ENCODE results near the gene TAGAP.

The TAGAP gene

GRCh38 chr6:159086033-159086618 is 41.3 kb upstream of the TAGAP start:
- Histone ChIP-seq H3K4me2 (ENCODE audit: low read length) (no peak overlapping the region), H3K9ac (ENCODE audit: low read length) (no peak overlapping the region), H3K27me3 (ENCODE audit: insufficient read depth, low read length) (no peaks in the 10 kb centered on the region), H3K9me3 (ENCODE audit: low read length) (no peaks in the 10 kb centered on the region), H4K20me1 (ENCODE audit: insufficient read depth, low read length) (no peaks in the 10 kb centered on the region), H3K4me3 (ENCODE audit: low read depth, low read length, poor library complexity, severe bottlenecking) (no peak overlapping the region), H3K79me2 (ENCODE audit: insufficient read depth, low read length) (no peaks in the 10 kb centered on the region), H3K27ac (ENCODE audit: low read depth, low read length, poor library complexity, severe bottlenecking) (no peak overlapping the region), H3F3A (ENCODE audit: insufficient read depth, low read length) (no peaks in the 10 kb centered on the region), H3K36me3 (ENCODE audit: insufficient read depth, low read length) (no peaks in the 10 kb centered on the region), H2AFZ (ENCODE audit: low read length) (no peak overlapping the region), H3K9me2 (ENCODE audit: low read depth, low read length) (no peaks in the 10 kb centered on the region), H3K4me1 (ENCODE audit: insufficient read depth, low read length, severe bottlenecking) (no peaks in the 10 kb centered on the region)
- TF ChIP-seq EZH2 (IDR thresholded peaks at IDR 0.05; ENCODE audit: borderline replicate concordance, low read length) (no peak), CTCF (IDR thresholded peaks at IDR 0.05; ENCODE audit: low read length) (no peak)

- no peaks in the 10 kb centered on the region for H3K79me2 ChIP-seq (ENCODE audit: insufficient read depth, low read length)
- no peaks in the 10 kb centered on the region for H3K9me3 ChIP-seq (ENCODE audit: low read length)
- TF ChIP-seq EZH2 (IDR thresholded peaks at IDR 0.05; ENCODE audit: borderline replicate concordance, low read length) (no peak), CTCF (IDR thresholded peaks at IDR 0.05; ENCODE audit: low read length) (no peak)
- H3K4me2 ChIP-seq (ENCODE audit: low read length) = no peak overlapping the region
- no peak overlapping the region for H3K4me3 ChIP-seq (ENCODE audit: low read depth, low read length, poor library complexity, severe bottlenecking)
- H3K9ac ChIP-seq (ENCODE audit: low read length) = no peak overlapping the region
- no peaks in the 10 kb centered on the region for H4K20me1 ChIP-seq (ENCODE audit: insufficient read depth, low read length)
- no peaks in the 10 kb centered on the region for H3K27me3 ChIP-seq (ENCODE audit: insufficient read depth, low read length)
- H3K27ac ChIP-seq (ENCODE audit: low read depth, low read length, poor library complexity, severe bottlenecking) = no peak overlapping the region
- H3K36me3 ChIP-seq (ENCODE audit: insufficient read depth, low read length) = no peaks in the 10 kb centered on the region
- H3K9me2 ChIP-seq (ENCODE audit: low read depth, low read length) = no peaks in the 10 kb centered on the region
- H3F3A ChIP-seq (ENCODE audit: insufficient read depth, low read length) = no peaks in the 10 kb centered on the region
- peaks cover 3% of the 10 kb centered on the region for H3K4me1 ChIP-seq (ENCODE audit: insufficient read depth, low read length, severe bottlenecking)
- H2AFZ ChIP-seq (ENCODE audit: low read length) = no peak overlapping the region
These were observed 40.7 kb upstream of the TAGAP start for GRCh38 chr6:159085396-159085895.

- Histone ChIP-seq H3K9ac (ENCODE audit: low read length) (no peak overlapping the region), H3K4me3 (ENCODE audit: low read depth, low read length, poor library complexity, severe bottlenecking) (no peak overlapping the region), H3K79me2 (ENCODE audit: insufficient read depth, low read length) (no peaks in the 10 kb centered on the region), H3K9me2 (ENCODE audit: low read depth, low read length) (no peaks in the 10 kb centered on the region), H2AFZ (ENCODE audit: low read length) (no peak overlapping the region), H3F3A (ENCODE audit: insufficient read depth, low read length) (no peaks in the 10 kb centered on the region), H3K27me3 (ENCODE audit: insufficient read depth, low read length) (no peaks in the 10 kb centered on the region), H4K20me1 (ENCODE audit: insufficient read depth, low read length) (no peaks in the 10 kb centered on the region), H3K36me3 (ENCODE audit: insufficient read depth, low read length) (no peaks in the 10 kb centered on the region; the same call in 1 of the 2 replicates), H3K4me1 (ENCODE audit: insufficient read depth, low read length, severe bottlenecking) (peaks cover 8% of the 10 kb centered on the region), H3K27ac (ENCODE audit: low read depth, low read length, poor library complexity, severe bottlenecking) (no peak overlapping the region), H3K9me3 (ENCODE audit: low read length) (peaks cover 6% of the 10 kb centered on the region; the same call in 1 of the 2 replicates), H3K4me2 (ENCODE audit: low read length) (no peak overlapping the region)
- TF ChIP-seq CTCF (IDR thresholded peaks at IDR 0.05; ENCODE audit: low read length) (no peak), EZH2 (IDR thresholded peaks at IDR 0.05; ENCODE audit: borderline replicate concordance, low read length) (no peak)
These were observed 39.8 kb upstream of the TAGAP start for GRCh38 chr6:159084493-159085091.

All from OCI-LY1 (cell line).